Caco-2 (cell line): ENCODE data around the gene DNAH10. TPM values are rescaled to one million over a fixed set of nuclear protein-coding genes. Genes with fewer than 3 reads are reported as not detected.

Source experiments
- BruUV-seq: library from RNA; stranded (reverse); fragments of 400-500 nt; replicated peaks from 2 replicates; lab custom pipeline; 2021; lab: Mats Ljungman, UMichigan
- CTCF ChIA-PET: fragments of 300-600 bp; sonication (Branson Sonifier 250); formaldehyde crosslinking; loops from one replicate; lab custom pipeline; 2022; ENCODE audit warnings: antibody characterized with exemption; lab: Charles Lee
- POLR2A ChIA-PET: fragments of 300-600 bp; sonication (Branson Sonifier 250); formaldehyde crosslinking; loops from one replicate; lab custom pipeline; 2022; ENCODE audit warnings: antibody characterized with exemption; lab: Charles Lee
- DNase-seq, 2 experiments: peaks; one replicate each; pipeline versions ENCODE4 v3.0.0 to v3.0.0-alpha.2; 2020 to 2022
- H3K27me3 ChIP-seq: replicated peaks from 2 replicates; pipeline ENCODE4 v1.6.0; 2011; ENCODE audit warnings: low read length; ENCODE audit not compliant: control insufficient read depth, insufficient read depth
- H3K36me3 ChIP-seq: 2 replicates; pipeline ENCODE4 v1.5.1; 2011; ENCODE audit warnings: low read length; ENCODE audit not compliant: control insufficient read depth, insufficient read depth
- H3K4me1 ChIP-seq: fragments of 250-450 bp; sonication (Bioruptor Pico); 2 replicates; pipeline ENCODE4 v1.5.1; 2020; ENCODE audit warnings: mild to moderate bottlenecking
- H3K4me3 ChIP-seq: 2 replicates; pipeline ENCODE4 v1.5.1; 2011; ENCODE audit warnings: low read depth, mild to moderate bottlenecking, control low read depth, low read length
- H3K9me3 ChIP-seq: fragments of 250-450 bp; sonication (Bioruptor Pico); 2 replicates; pipeline ENCODE4 v1.5.1; 2020; ENCODE audit warnings: mild to moderate bottlenecking, moderate library complexity
- H3K27ac Mint-ChIP-seq: one replicate; pipeline ENCODE4 v1.8.0; 2022; ENCODE audit warnings: mixed read lengths; ENCODE audit not compliant: unreplicated experiment
- H3K27me3 Mint-ChIP-seq: one replicate; pipeline ENCODE4 v1.8.0; 2022; ENCODE audit warnings: mixed read lengths; ENCODE audit not compliant: insufficient read depth, unreplicated experiment
- H3K36me3 Mint-ChIP-seq: one replicate; pipeline ENCODE4 v1.8.0; 2022; ENCODE audit warnings: mild to moderate bottlenecking, mixed read lengths; ENCODE audit not compliant: insufficient read depth, unreplicated experiment
- H3K4me1 Mint-ChIP-seq: one replicate; pipeline ENCODE4 v1.8.0; 2022; ENCODE audit warnings: low read depth, mixed read lengths; ENCODE audit not compliant: unreplicated experiment
- H3K4me3 Mint-ChIP-seq: one replicate; pipeline ENCODE4 v1.8.0; 2022; ENCODE audit warnings: mild to moderate bottlenecking, moderate library complexity, mixed read lengths; ENCODE audit not compliant: unreplicated experiment
- H3K9me3 Mint-ChIP-seq: one replicate; pipeline ENCODE4 v1.8.0; 2022; ENCODE audit warnings: mixed read lengths; ENCODE audit not compliant: unreplicated experiment
- intact Hi-C: fragments of 100-400 bp; cut with micrococcal nuclease; formaldehyde crosslinking; loops from one replicate; pipeline ENCODE4 v1.10.0; 2022; ENCODE audit not compliant: unreplicated experiment
- total RNA-seq: library from RNA; stranded (reverse); gene quantifications from 2 replicates; pipeline ENCODE4 v1.2.3, GENCODE V29; 2022
- TF ChIP-seq, protein P1 (sequence below), 2 experiments: fragments of 200-600 bp in 1 of 2; IDR thresholded peaks; 1 replicate in 1 of 2; 2 replicates in 1 of 2; pipeline versions ENCODE4 v1.5.1 to v1.8.0; 2011 to 2022; ENCODE audit warnings: antibody characterized with exemption in 1 of 2, control low read depth in 1 of 2, inconsistent platforms in 1 of 2, low read depth in 1 of 2, low read length in 1 of 2, mild to moderate bottlenecking in 1 of 2, moderate library complexity in 1 of 2; ENCODE audit not compliant: insufficient read depth in 1 of 2, severe bottlenecking in 1 of 2, unreplicated experiment in 1 of 2

The DNAH10 gene
- total RNA-seq, 1 experiment from 2014 or later, result 0.45 TPM

DNA sequence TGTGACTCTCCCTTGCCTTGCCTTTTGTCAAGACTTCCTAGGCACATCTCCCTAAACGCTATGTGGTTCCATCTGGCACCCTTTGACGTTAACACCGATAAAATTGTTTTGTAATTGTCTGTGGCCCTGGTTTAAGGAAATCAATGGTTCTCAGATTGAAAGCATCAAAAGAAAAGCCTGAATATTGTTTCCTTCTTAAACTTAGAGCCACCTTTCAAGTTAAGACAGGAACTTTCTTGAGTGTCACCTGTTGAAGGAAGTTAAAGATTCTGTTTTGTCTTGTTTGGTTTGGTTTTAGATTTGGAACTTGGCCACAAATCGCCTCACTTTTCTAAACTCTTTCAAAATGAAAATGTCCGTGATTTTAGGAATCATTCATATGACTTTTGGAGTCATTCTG lies 14.8 kb upstream of the DNAH10 start:
- Mint-ChIP-seq H3K27me3 (no peaks in the 10 kb centered on the region), H3K27ac (no peak overlapping the region), H3K4me3 (no peak overlapping the region), H3K4me1 (no peaks in the 10 kb centered on the region), H3K36me3 (peaks cover 57% of the 10 kb centered on the region), H3K9me3 (no peaks in the 10 kb centered on the region)
- Histone ChIP-seq H3K27me3 (no peaks in the 10 kb centered on the region), H3K4me3 (no peak overlapping the region), H3K9me3 (no peaks in the 10 kb centered on the region), H3K36me3 (no peaks in the 10 kb centered on the region; the same call in 1 of the 2 replicates), H3K4me1 (no peaks in the 10 kb centered on the region)
- intact Hi-C loops, result no loop called here
- ChIA-PET POLR2A (no interaction called here), CTCF (no interaction called here)
- BruUV-seq, result no TSS peak
- DNase-seq, result no peak
- TF ChIP-seq, protein P1, sequence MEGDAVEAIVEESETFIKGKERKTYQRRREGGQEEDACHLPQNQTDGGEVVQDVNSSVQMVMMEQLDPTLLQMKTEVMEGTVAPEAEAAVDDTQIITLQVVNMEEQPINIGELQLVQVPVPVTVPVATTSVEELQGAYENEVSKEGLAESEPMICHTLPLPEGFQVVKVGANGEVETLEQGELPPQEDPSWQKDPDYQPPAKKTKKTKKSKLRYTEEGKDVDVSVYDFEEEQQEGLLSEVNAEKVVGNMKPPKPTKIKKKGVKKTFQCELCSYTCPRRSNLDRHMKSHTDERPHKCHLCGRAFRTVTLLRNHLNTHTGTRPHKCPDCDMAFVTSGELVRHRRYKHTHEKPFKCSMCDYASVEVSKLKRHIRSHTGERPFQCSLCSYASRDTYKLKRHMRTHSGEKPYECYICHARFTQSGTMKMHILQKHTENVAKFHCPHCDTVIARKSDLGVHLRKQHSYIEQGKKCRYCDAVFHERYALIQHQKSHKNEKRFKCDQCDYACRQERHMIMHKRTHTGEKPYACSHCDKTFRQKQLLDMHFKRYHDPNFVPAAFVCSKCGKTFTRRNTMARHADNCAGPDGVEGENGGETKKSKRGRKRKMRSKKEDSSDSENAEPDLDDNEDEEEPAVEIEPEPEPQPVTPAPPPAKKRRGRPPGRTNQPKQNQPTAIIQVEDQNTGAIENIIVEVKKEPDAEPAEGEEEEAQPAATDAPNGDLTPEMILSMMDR (IDR thresholded peaks at IDR 0.05; ENCODE audit: insufficient read depth in 1 of 2, low read depth in 1 of 2, low read length in 1 of 2, severe bottlenecking in 1 of 2, unreplicated experiment in 1 of 2), result no peak

DNA sequence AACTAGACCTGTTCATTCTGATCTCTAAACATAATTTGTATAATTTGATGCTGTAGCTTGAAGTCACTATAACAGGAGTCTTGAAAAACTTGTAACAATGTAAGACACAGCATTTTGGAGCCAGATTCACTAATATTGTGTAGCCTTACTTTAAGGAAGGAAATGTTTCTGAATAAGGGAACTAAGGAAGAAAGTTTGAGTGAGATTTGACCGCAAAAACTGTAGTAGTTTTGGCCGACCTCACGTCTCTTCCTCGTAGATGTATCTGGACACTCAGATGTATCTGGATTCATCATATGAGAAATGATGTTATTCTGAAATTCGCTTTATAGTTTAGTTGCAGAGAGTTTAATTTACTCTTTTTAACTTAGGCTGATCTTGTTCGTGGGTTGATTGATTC lies 13.9 kb upstream of the DNAH10 start:
- DNase-seq, result no peak
- no peaks in the 10 kb centered on the region for H3K4me1 ChIP-seq
- BruUV-seq, result no TSS peak
- TF ChIP-seq, protein P1 (IDR thresholded peaks at IDR 0.05; ENCODE audit: insufficient read depth in 1 of 2, low read depth in 1 of 2, low read length in 1 of 2, severe bottlenecking in 1 of 2, unreplicated experiment in 1 of 2), result no peak
- Mint-ChIP-seq H3K4me3 (no peak overlapping the region), H3K4me1 (no peaks in the 10 kb centered on the region), H3K36me3 (peaks cover 55% of the 10 kb centered on the region), H3K9me3 (no peaks in the 10 kb centered on the region), H3K27ac (no peak overlapping the region), H3K27me3 (no peaks in the 10 kb centered on the region)
- no peak overlapping the region for H3K4me3 ChIP-seq
- no peaks in the 10 kb centered on the region for H3K9me3 ChIP-seq
- H3K36me3 ChIP-seq, result no peaks in the 10 kb centered on the region; the same call in 1 of the 2 replicates
- intact Hi-C loops, result no loop called here
- ChIA-PET POLR2A (no interaction called here), CTCF (interaction anchor here (0.6 kb wide), 1 partner anchor 620 kb away, joined by 12 read pairs; no protein-coding TSS in a partner anchor)
- H3K27me3 ChIP-seq, result no peaks in the 10 kb centered on the region

DNA sequence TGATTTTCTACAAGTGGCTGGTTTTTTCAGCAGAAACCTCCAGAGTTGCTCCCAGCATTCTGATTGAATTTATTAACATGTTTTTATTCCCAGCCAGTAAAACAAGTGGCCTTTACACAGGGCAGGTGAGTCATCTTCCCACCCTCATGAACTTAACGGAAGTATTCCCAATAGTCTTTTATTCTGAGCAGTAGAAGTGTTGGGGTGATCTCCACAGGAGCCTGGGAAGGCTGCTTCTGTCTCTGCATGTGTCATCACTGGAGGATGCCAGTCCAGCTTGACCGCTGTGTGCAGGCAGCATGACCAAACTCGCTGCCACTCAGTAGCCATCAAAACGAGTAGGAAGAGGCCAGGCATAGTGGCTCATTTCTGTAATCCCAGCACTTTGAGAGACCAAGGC lies 13.4 kb upstream of the DNAH10 start:
- H3K4me1 ChIP-seq, result no peaks in the 10 kb centered on the region
- POLR2A ChIA-PET, result no interaction called here
- H3K36me3 Mint-ChIP-seq, result peaks cover 50% of the 10 kb centered on the region
- H3K9me3 Mint-ChIP-seq, result no peaks in the 10 kb centered on the region
- no peak for DNase-seq
- H3K4me1 Mint-ChIP-seq, result no peaks in the 10 kb centered on the region
- H3K4me3 Mint-ChIP-seq, result no peak overlapping the region
- CTCF ChIA-PET, result no interaction called here
- no peaks in the 10 kb centered on the region for H3K9me3 ChIP-seq
- H3K4me3 ChIP-seq, result no peak overlapping the region
- intact Hi-C loops, result no loop called here
- no peaks in the 10 kb centered on the region; the same call in 1 of the 2 replicates for H3K36me3 ChIP-seq
- H3K27ac Mint-ChIP-seq, result no peak overlapping the region
- no TSS peak for BruUV-seq
- H3K27me3 Mint-ChIP-seq, result no peaks in the 10 kb centered on the region
- TF ChIP-seq, protein P1 (IDR thresholded peaks at IDR 0.05; ENCODE audit: insufficient read depth in 1 of 2, low read depth in 1 of 2, low read length in 1 of 2, severe bottlenecking in 1 of 2, unreplicated experiment in 1 of 2), result no peak
- no peaks in the 10 kb centered on the region for H3K27me3 ChIP-seq
